Epithelial cell of prostate (primary cell): ENCODE data around the gene ERC2.

Experiments
- DNase-seq: peaks from one replicate; pipeline ENCODE4 v3.0.0-alpha.2; 2011; ENCODE audit warnings: low read depth, low spot score
- H3K27ac ChIP-seq: fragments of 450-650 bp; 2 replicates; pipeline ENCODE4 v1.5.1; 2017; ENCODE audit warnings: mild to moderate bottlenecking

Gene ERC2

DNA sequence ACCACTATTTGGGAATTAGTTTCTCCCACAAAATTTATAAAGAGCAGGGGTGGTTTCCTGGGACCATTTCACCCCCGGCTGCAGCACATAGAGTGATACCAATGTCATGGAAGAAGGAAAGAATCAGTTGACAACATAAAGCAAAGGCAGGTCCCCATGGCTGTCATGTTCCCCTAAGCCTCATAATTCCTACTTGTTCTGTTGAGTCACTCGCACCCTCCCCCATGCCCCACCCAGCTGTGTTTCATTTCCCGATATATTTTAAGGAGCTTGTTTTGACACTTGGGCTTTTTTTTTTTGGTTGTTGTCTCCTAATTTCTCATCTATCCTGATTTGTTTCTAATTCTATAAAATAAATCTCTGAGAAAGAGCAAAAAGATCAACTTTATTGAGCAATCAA lies 24.9 kb downstream of the ERC2 start:
- DNase-seq: no peak
- no peak overlapping the region for H3K27ac ChIP-seq

DNA sequence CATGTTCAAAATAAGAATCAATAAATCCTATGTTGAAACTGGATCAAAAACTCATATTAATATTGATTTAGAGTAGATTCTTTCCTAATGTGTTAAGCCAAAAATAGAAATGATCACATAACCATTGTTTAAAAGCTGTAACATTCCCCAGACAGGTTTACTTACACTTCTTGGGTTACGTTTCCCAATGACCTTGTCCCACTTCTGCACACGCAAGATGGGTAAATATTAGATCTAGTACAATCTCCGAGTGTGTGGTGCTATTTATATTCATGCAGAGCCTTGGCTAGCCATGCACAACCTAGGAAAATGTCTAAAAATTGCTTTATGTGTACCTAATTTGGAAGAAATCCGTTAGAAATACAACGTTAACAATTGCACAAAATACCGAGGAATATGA lies 39.6 kb downstream of the ERC2 start:
- DNase-seq: no peak
- H3K27ac ChIP-seq: no peak overlapping the region

DNA sequence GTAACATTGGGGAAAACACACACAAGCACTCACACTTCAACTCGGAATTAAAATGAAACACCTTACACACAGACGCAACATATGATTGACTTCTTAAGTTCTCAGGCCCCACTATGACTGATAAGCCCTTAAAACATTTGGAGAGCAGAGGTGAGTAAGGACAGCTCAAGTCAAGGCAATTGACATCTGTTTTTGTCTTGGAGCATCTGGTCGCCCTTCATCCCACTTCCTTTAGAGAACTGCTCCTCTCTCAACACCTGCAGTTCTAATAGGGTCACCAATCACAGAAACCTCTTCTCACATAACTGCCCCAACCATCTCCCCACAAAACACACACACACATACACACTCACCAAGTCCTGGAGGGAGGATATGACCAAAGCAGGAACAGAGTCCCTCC lies 43.4 kb downstream of the ERC2 start:
- DNase-seq: no peak

DNA sequence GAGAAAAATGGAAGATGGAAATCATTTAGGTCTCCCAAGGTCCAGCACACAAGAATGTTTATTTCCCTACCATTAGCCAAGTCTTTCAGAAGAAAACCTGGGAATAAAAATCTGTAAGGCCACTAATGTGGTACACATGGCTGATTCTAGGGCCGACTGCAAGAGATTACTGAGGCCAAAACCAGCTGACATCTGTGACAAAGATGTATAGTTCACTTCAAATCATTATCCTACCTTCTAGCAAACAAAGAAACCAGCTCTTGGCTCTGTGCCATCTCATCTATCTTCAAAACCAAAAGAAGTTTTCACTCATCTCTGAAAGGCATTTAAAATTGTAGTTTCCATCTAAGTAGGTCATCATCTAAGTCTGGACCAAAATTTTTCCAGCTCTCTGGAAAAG lies 43.9 kb downstream of the ERC2 start:
- DNase-seq: no peak
- H3K27ac ChIP-seq: no peak overlapping the region

More for the DNA sequence above, 43.4 kb downstream of the ERC2 start:
- no peak overlapping the region for H3K27ac ChIP-seq

DNA sequence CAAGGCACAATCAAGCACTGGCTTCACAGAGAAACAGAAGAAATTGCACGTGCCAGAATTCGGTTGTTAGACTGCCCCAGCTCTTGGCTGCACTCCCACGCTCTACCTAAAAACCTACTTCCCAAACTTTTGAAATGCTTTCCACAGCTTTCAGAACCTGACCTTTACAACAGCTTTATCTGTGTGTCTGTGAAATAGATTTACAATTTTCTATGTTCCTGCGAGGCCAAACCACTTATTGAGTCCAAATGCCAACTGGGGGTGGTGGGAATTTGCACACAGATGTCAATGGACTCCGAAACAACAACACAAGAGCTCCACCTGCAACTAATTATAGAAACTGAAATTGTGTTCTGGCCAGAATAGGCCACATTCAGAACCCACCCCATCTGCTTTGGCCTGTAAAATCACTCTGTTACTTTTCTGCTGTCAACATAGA lies 44.6 kb downstream of the ERC2 start:
- H3K27ac ChIP-seq: no peak overlapping the region
- no peak for DNase-seq

DNA sequence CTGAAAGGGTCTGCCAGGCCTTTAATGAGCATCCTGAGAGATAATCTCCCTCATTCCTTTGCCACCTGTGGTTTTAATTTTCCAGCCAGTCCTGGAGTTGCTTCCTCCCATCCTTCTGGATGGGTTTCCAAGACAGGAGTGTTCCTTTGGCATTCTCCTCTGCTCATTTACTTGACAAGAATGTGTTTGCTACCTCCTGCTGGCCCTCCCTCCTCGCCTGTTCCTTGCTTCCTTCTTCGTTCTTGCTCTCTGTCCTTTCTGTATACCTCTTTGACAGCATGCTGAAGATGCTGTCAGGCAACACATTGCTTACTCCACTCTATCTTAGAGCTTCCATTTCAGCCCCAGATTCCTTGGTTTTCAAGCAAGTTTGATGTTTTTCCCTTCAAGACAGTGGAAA lies 46.0 kb downstream of the ERC2 start:
- H3K27ac ChIP-seq: no peak overlapping the region
- no peak for DNase-seq

DNA sequence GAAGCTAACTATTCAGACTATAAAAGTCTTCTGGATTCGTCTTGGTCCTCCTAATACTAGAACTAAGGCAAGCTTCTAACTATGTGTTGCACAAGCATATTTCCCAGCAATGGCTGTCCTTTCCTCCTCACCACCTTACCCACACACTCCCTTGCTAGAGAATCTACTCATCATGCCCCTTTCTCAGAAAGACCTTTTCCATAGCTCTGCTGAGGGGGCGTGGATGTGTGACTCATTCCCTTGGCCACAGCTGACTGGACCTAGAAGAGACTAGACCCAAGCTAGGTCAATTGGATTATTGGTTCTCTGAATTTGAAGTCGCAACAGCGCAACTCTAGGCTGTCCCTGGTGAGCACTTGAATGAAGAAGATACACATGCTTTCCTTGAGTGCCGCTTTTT lies 47.1 kb downstream of the ERC2 start:
- H3K27ac ChIP-seq: no peak overlapping the region
- no peak for DNase-seq

DNA sequence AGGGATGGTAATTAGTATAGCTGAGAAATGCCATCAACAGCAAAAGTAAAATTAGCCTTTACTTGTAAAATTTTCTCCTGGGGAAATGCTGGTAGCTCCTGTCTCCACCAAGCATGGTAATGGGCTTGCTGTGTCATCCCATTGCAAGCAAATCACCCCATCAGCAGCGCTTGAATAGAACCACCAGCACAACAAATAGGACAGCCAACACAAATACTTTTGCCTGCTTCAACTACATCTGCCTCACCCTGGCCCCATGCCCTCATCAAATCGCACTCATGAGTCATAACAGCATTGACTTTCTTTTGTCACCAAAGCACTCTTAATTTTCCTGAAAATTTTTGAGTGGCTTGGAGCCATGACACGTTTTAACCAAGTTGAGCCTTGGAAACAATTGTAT lies 52.6 kb downstream of the ERC2 start:
- H3K27ac ChIP-seq: no peak overlapping the region
- DNase-seq: no peak

DNA sequence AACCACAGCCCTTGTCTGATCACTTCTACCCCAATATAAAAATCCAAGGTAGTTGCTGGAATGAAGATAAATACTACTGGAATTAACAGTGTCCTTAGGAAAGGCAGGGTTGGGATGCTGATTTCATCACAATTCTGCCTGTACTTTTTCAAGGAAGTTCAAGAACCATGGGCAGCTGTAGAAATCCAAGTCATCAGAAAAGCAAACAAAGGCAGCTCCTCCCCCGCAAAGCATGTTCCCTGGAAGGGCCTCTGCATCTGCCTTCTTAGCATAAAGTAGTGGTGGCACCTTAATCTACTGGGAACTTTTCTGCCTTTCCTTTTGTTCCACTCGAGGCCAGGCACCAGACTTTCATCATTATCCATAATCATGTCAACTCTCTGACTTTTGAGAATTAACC lies 54.4 kb downstream of the ERC2 start:
- no peak overlapping the region for H3K27ac ChIP-seq
- DNase-seq: no peak

DNA sequence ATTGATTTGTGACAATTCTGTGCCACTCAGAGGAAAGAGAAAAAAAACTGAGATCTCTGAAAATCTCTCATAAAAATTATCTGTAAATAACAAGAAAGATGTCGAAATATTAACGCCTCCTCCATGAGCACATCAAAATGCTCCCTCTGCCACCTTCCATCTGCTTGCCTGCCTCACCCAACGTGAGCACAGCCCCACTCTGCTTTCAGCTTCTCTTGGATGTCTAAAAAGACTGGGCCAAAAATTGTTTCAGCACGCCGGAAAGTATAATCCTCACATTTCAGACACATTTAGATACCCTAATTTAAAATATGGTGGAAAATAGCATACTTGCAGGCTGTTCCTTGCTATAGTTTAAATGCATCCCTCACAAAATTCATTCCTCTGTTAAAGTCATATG lies 57.1 kb downstream of the ERC2 start:
- H3K27ac ChIP-seq: no peak overlapping the region
- no peak for DNase-seq

DNA sequence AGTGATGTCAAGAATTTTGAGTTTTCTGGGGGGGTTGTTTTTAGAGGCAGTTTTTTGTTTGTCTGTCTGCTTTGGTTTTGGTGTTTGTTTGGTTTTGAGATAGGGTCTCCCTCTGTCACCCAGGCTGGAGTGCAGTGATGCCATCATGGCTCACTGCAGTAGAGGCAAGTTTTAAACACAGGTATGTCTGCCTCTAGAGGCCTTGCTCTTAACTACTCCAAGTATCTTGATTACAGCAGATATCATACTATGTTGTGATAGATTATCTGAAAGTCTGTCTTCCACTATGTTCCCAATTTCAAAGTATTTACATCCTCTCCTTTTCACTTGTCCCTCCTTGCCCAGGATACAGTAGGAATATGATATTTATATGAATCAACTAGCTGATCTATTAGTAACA lies 57.7 kb downstream of the ERC2 start:
- DNase-seq: no peak

DNA sequence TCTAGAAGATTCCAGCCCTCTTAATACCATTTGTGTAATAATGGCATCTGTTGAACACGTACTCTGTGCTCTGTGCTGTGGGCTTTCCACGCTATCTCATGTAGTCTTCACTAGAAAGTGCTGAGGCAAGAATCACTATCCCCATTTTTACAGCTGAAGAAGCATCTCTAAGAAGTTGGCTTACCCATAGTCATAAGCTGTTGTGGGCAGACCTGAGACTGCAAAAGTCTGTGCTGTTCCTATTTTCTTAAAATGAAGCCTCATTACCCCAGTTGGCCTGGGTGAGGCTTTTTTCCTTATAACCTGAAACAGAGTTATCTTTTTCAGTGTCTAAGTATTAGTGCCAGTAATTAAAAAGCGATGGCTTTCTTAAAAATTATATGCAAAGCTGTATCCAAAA lies 58.5 kb downstream of the ERC2 start:
- no peak for DNase-seq
- H3K27ac ChIP-seq: no peak overlapping the region

More for the DNA sequence above, 57.7 kb downstream of the ERC2 start:
- H3K27ac ChIP-seq: no peak overlapping the region

DNA sequence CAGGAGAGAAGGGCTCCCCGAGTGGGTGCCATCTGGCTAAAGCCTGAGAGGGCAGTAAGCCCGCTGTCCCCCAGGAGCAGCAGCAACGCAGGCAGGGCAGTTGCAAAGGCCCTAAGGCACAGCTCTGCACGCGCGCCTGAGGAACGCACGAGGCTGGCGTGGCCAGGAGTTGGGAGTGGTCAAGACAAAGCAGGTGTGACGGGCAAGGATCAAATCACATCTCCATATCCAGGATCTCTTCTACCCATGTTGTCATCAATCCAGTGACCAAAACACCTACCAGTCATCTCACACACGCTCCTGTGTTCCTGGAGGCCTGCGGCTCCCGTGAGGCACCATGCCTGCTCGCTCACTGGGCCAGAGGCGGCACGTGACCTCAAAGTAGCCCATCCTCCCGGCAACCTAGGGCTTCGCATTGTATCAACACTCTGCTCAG lies 59.5 kb downstream of the ERC2 start:
- no peak overlapping the region for H3K27ac ChIP-seq
- DNase-seq: no peak

DNA sequence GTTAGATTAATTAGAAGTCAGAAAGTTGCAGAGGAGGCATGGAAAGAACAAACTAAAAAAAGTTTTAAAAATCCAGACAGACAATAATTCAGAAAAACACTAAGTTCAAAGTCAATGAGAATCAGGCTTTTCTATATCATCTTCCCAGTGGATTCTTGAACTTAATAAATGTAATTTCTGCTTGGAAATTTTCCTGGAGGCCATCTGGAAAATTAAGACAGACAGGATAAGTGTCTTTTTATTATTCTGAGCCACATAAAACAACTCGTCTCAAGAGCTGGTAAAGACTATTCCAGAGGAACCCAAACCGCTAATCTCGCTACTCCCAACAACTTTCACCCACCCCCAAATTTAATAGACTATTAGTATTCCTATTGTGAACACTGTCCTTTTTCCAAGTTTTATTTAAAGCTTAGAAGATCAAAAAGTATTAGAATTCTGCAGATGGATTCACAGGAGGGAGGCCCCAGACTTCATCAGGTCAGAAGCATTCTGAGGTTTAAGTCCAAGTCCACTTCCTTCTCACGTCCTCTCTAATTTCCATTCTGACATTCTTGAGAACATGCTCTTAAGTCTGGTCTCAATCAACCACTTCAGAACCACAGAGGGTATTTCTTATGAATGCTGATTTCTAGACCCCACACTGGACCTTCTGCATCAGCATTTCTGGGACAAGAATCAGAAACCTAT lies 61.3 kb downstream of the ERC2 start:
- DNase-seq: no peak
- H3K27ac ChIP-seq: no peak overlapping the region

DNA sequence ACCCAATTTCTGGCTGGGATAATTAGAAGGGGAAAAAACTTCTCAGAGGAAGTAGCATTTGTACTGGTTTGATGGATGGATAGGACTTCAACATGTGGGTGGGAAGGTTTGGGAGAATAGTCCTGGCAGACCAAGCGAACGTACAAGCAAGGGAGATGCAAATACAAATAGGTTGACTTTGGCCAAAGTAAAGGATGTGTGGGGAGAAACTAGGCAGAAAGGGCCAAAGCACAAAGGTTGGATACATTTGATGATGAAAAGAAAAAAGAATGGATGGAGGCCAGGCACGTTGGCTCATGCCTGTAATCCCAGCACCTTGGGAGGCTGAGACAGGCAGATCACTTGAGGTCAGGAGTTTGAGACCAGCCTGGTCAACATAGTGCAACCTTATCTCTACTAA lies 63.4 kb downstream of the ERC2 start:
- no peak overlapping the region for H3K27ac ChIP-seq
- no peak for DNase-seq

DNA sequence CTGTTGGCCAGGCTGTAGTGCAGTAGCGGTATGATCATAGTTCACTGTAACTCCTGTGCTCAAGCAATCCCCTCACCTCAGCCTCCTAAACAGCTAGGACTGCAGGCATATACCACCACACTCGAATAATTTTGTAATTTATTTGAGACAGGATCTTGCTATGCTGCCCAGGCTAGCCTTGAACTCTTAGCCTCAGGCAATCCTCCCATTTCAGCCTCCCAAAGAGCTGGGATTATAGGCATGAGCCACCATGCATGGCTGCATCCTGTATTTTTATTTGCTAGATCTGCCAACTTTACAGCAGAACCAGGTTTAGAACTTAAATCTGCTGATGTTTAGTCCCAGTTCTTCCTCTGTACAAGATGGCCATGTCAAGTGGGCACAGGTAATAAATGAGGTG lies 69.6 kb downstream of the ERC2 start:
- DNase-seq: no peak
- no peak overlapping the region for H3K27ac ChIP-seq

DNA sequence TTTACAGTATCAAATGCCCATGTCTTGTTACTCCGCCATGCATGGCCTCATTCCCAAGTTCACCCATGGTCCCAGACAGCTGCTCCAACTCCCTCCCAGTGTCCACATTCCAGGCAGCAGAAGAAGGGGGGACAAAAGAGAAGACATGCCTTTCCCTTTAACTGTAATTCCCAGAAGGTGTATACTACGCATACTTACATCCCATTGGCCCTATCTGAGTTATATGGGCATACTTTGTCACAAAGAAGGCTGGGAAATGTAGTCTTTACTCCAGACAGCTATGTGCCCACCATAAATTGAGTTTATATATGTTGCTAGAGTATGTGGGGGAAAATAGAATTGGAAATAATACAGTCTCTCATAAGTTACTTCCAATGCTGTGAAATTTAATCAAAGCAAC lies 70.5 kb downstream of the ERC2 start:
- H3K27ac ChIP-seq: no peak overlapping the region
- DNase-seq: no peak

DNA sequence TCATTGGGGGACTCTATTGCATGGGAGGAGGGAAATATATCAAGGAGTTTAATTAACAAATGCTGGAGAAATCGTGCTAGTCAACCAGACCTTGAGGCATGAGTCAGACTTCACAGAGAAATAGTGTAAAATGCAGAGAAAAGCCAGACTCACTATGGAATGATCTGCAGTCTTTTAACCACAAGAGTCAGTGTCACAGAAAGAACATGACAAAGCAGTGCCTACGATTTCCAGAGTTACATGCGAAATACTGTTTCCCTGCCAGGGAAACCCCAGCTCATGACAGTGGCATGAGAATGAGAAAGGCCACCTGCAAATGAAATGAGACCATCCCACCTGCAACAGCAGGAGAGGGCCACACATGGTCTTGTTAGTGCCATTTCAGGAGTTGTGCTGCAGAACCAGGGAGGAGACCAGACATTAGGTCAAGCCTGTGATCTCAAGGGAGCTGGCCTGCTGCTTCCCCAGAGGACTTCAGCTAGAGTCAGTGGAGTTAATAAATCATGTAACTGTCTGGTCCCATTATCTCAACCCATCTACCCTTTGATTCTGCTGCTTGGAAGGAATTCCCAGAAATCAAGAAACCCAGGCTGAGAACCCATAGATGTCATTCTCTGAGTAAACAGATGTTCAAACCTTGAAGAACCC lies 79.0 kb downstream of the ERC2 start:
- DNase-seq: no peak
- H3K27ac ChIP-seq: no peak overlapping the region

DNA sequence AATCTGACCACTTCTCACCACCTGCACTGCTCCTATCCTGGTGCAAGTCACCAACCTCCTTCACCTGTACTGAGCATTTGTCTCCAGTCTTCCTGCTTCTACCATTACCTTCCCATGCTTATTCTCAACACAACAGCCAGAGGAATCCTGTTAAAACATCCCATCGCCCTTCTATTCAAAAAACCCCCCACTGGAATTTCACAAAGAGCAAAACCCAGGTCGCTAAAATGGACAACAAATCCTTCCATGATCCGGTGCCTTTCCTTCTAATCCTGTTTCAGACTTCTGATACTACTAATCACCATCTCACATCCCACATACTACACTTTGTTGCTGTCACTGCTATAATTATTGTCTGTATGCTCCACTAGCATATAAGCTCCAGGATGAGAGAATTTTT lies 85.2 kb downstream of the ERC2 start:
- no peak overlapping the region for H3K27ac ChIP-seq
- DNase-seq: no peak

DNA sequence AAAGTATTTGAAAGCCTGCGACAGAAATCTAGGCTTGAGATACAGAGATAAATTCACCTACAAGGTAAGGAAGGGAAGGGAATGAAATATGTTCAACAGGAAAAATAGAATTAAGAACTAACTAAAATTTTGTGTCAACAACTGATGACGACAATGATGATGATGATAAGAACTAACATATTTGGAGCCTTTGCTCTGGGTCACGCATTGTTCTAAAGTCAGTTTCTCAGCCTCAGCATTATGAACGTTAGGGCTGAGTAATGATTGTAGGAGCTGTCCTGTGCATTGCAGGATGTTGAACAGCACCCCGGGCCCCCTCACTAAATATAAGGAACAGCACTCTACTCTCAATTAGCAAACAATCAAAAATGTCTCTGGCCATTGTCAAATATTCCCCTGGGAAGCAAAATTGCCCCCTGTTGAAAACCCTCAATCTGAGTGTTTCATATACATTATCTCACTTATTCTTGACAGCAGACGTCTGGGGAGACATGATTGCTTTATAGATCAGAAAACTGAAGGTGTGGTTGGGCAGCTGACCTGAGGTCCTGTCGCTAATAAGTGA lies 88.5 kb downstream of the ERC2 start:
- DNase-seq: no peak
- no peak overlapping the region for H3K27ac ChIP-seq

DNA sequence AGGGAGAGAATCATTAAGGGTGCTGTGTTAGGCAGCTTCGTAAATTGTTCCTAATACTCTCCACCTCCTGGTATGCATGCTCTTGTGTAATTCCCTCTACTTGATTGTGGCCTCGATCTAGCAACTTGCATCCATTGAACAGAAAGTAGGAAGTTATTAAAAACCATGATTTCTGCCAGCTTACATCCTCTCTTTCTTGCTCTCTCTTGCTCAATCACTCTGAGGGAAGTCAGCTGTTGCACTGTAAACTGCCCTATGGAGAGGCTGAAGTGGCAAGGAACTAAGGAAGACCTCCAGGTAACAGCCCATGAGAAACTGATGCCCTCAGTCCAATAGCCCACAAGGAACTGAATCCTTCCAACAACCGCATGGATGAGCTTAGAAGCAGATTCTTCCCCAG lies 92.6 kb downstream of the ERC2 start:
- DNase-seq: no peak
- no peak overlapping the region for H3K27ac ChIP-seq

DNA sequence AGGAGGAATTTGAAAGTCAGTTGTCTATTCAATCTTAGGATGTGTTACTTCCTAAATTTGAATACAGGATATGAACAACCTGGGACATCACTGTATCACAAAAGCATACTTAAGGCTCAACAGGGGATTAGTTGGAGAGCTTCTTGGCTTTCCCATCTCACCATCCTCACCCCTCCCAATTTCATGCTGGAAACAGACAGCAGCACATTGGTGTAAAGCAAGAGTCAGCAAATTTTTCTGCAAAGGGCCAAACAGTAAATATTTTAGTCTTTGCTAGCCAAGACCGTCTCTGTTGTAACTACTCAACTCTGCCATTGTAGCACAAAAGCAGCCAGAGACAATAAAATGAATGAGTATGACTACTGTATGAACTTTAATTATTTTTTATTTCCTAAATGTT lies 94.9 kb downstream of the ERC2 start:
- H3K27ac ChIP-seq: no peak overlapping the region
- no peak for DNase-seq
